B cell (primary cell): ENCODE measurements around the gene ELFN2. TPM values are rescaled to one million over a fixed set of nuclear protein-coding genes. Genes with fewer than 3 reads are reported as not detected.

Experiments
- ATAC-seq: fragments of 200-7000 bp; cut with Tn5 transposase; one replicate; pipeline ENCODE4 v1.10.0; 2021; ENCODE audit warnings: low read depth, mild to moderate bottlenecking, moderate number of reproducible peaks, moderate library complexity
- CTCF ChIA-PET: fragments of 350-600 bp; sonication (Branson Sonifier 250); formaldehyde crosslinking; loops from one replicate; lab custom pipeline; 2021; ENCODE audit warnings: antibody characterized with exemption, inconsistent platforms; lab: Charles Lee
- POLR2A ChIA-PET: fragments of 350-600 bp; sonication (Branson Sonifier 250); formaldehyde crosslinking; loops from one replicate; lab custom pipeline; 2021; ENCODE audit warnings: antibody characterized with exemption; lab: Charles Lee
- DNase-seq: peaks from one replicate; pipeline ENCODE4 v3.0.0; 2013
- H2AFZ ChIP-seq: 2 replicates; pipeline ENCODE4 v1.6.1; 2012; ENCODE audit warnings: mild to moderate bottlenecking, low read depth, low read length; ENCODE audit not compliant: insufficient read depth, poor library complexity, severe bottlenecking
- H3K27ac ChIP-seq, 2 donors: 1 replicate in 1 of 2; 2 replicates in 1 of 2; pipeline ENCODE4 v1.5.1; 2012 to 2013; ENCODE audit warnings: low read length in 2 of 2, mild to moderate bottlenecking in 2 of 2, moderate library complexity in 1 of 2
- H3K27me3 ChIP-seq, 4 experiments: fragments of 200-600 bp in 1 of 4; sonication (generic) in 1 of 4; replicated peaks in 1 of 4; 1 replicate in 2 of 4; 2 replicates in 2 of 4; pipeline versions ENCODE4 v1.6.1 to v1.7.0; 2013 to 2016; ENCODE audit warnings: low read length in 3 of 4, mild to moderate bottlenecking in 2 of 4, mixed read lengths in 1 of 4, moderate library complexity in 1 of 4; ENCODE audit not compliant: insufficient read depth in 4 of 4, control insufficient read depth in 3 of 4; ENCODE audit errors: control extremely low read depth in 1 of 4
- H3K36me3 ChIP-seq, 2 experiments: replicated peaks in 1 of 2; 1 replicate in 1 of 2; 2 replicates in 1 of 2; pipeline versions ENCODE4 v1.6.1 to v1.7.1; 2013; ENCODE audit warnings: low read length in 1 of 2; ENCODE audit not compliant: insufficient read depth in 2 of 2, control insufficient read depth in 1 of 2; ENCODE audit errors: control extremely low read depth in 1 of 2, extremely low read depth in 1 of 2
- H3K4me1 ChIP-seq, 2 donors: fragments of 200-600 bp in 1 of 2; sonication (generic) in 1 of 2; 1 replicate in 1 of 2; 2 replicates in 1 of 2; pipeline versions ENCODE4 v1.5.1 to v1.6.1; 2013 to 2017; ENCODE audit warnings: low read length in 2 of 2; ENCODE audit not compliant: control insufficient read depth in 2 of 2, insufficient read depth in 2 of 2
- H3K4me2 ChIP-seq: replicated peaks from 2 replicates; pipeline ENCODE3; 2012; ENCODE audit warnings: mild to moderate bottlenecking, low read depth, low read length; ENCODE audit not compliant: poor library complexity, severe bottlenecking
- H3K4me3 ChIP-seq, 5 experiments: fragments of 200-600 bp in 1 of 5; sonication (generic) in 1 of 5; 1 replicate in 3 of 5; 2 replicates in 2 of 5; pipeline versions ENCODE4 v1.5.1 to v1.7.0; 2011 to 2016; ENCODE audit warnings: low read length in 4 of 5, mild to moderate bottlenecking in 4 of 5, low read depth in 2 of 5, control low read depth in 1 of 5, moderate library complexity in 1 of 5; ENCODE audit not compliant: insufficient read depth in 1 of 5; ENCODE audit errors: control extremely low read depth in 1 of 5, extremely low read depth in 1 of 5
- H3K79me2 ChIP-seq: fragments of 200-600 bp; sonication (generic); one replicate; pipeline ENCODE4 v1.6.0; 2016; ENCODE audit warnings: low read length; ENCODE audit not compliant: control insufficient read depth, insufficient read depth
- H3K9ac ChIP-seq: fragments of 200-600 bp; sonication (generic); 2 replicates; pipeline ENCODE4 v1.6.1; 2017; ENCODE audit warnings: mild to moderate bottlenecking, low read length, moderate library complexity
- H3K9me3 ChIP-seq, 3 donors: one replicate each; pipeline versions ENCODE4 v1.6.1 to v1.7.1; 2013; ENCODE audit warnings: low read length in 2 of 3; ENCODE audit not compliant: control insufficient read depth in 2 of 3, insufficient read depth in 1 of 3; ENCODE audit errors: control extremely low read depth in 1 of 3
- H4K20me1 ChIP-seq: 2 replicates; pipeline ENCODE4 v1.6.0; 2012; ENCODE audit warnings: mild to moderate bottlenecking, low read length; ENCODE audit not compliant: insufficient read depth, control insufficient read depth, poor library complexity, severe bottlenecking
- H3K27ac Mint-ChIP-seq: one replicate; pipeline ENCODE4 v1.8.0; 2021; ENCODE audit warnings: mixed read lengths
- H3K27me3 Mint-ChIP-seq: one replicate; pipeline ENCODE4 v1.8.0; 2021; ENCODE audit warnings: mixed read lengths
- H3K4me1 Mint-ChIP-seq: one replicate; pipeline ENCODE4 v1.8.0; 2021; ENCODE audit warnings: mixed read lengths
- H3K4me3 Mint-ChIP-seq: one replicate; pipeline ENCODE4 v1.8.0; 2021; ENCODE audit warnings: mixed read lengths
- H3K9me3 Mint-ChIP-seq: one replicate; pipeline ENCODE4 v1.8.0; 2022; ENCODE audit warnings: mixed read lengths; ENCODE audit not compliant: insufficient read depth
- CTCF ChIP-seq: fragments of 200-600 bp; IDR thresholded peaks from one replicate; pipeline ENCODE4 v1.8.0; 2022; ENCODE audit warnings: antibody characterized with exemption, mild to moderate bottlenecking
- EZH2 ChIP-seq: IDR thresholded peaks from 2 replicates; pipeline ENCODE4 v1.6.1; 2012; ENCODE audit warnings: borderline replicate concordance, low read depth, mild to moderate bottlenecking, moderate library complexity, low read length; ENCODE audit not compliant: insufficient read depth, poor library complexity, severe bottlenecking
- WGBS: methylation state at CpG from one replicate; pipeline ENCODE4 v1.1.5; 2013; ENCODE audit warnings: missing lambda C conversion rate; ENCODE audit not compliant: insufficient coverage; 5-methylcytosine and 5-hydroxymethylcytosine counted together
- intact Hi-C: fragments of 100-400 bp; cut with micrococcal nuclease; formaldehyde crosslinking; loops from one replicate; pipeline ENCODE4 v1.10.0; 2022
- polyA plus RNA-seq: library from polyadenylated mRNA; depleted of rRNA; stranded (reverse); fragments of >200 nt; gene quantifications from 2 replicates; pipeline ENCODE4 v1.2.3, GENCODE V29; 2012
- total RNA-seq, 2 donors: library from RNA; stranded (reverse); fragments of 120-200 nt in 1 of 2; gene quantifications; 1 replicate in 1 of 2; 2 replicates in 1 of 2; pipeline versions ENCODE4 v1.2.3 to v1.2.4, GENCODE V29; 2013 to 2022

The ELFN2 gene
- total and polyA plus RNA-seq, 2 donors (not counting 1 experiment from before 2014, with no cell fraction given), result 0.07 to 0.12 TPM

DNA sequence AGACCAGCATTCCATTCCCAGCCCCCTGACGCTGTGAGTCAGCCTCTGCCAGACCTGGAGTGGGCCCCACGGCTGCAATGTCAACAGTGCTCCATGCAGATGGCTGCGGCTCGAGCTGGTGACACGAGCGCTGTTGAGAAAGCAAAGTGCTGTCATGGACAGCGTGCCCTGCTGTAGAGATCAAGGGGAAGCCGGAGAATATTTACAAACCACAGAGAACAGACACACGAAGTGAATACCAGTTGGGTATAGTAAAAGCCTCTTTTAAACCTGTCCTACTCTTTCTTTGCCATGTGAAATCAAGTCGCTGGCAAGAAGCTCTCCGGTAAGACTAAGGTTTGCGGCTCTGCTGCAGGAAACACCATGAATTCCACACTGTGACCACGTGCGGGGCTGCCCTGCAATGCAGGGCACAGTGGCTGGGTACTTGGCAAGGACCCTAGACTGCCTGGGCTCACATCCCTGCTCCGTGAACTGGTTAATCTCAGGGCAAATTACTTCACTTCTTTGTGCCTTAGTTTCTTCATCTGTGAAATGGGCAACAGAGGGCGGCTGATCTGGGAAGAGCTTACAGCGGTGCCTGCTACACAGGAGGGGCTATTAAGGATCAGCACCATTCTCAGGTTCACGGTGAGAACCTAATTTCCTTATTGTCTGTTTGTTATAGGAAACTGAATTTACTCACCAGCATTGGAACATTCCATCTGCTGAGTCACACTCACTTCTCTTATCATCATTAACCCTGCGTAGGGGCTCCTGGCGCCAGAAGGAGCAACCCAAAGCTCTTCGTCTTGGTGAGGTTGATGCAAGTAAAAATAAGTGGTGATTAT lies 27.8 kb upstream of the ELFN2 start:
- Histone ChIP-seq H2AFZ (no peak overlapping the region), H3K27ac (no peak overlapping the region), H3K9me3 (no peaks in the 10 kb centered on the region), H3K79me2 (no peaks in the 10 kb centered on the region), H3K4me2 (no peak overlapping the region), H3K27me3 (peaks cover 0 to 4% (median 0%) of the 10 kb centered on the region in 4 experiments), H3K4me1 (no peaks in the 10 kb centered on the region), H4K20me1 (no peaks in the 10 kb centered on the region), H3K36me3 (peaks cover 1 to 4% of the 10 kb centered on the region in 2 experiments), H3K4me3 (no peak overlapping the region), H3K9ac (no peak overlapping the region)
- CTCF ChIA-PET, result interaction anchor here (1.1 to 5.2 kb wide), 3 partner anchors 138 to 196 kb away, joined by 3 to 62 read pairs (median 14); no protein-coding TSS in a partner anchor
- Mint-ChIP-seq H3K27ac (no peak overlapping the region), H3K4me1 (no peaks in the 10 kb centered on the region), H3K27me3 (no peaks in the 10 kb centered on the region), H3K9me3 (no peaks in the 10 kb centered on the region), H3K4me3 (no peak overlapping the region)
- WGBS, result 89% methylated on average over 9 of the region's 21 CpGs
- intact Hi-C loops, result no loop called here
- POLR2A ChIA-PET, result no interaction called here
- TF ChIP-seq EZH2 (no peak), CTCF (no peak)
- no peak for DNase-seq
- no peak for ATAC-seq

- intact Hi-C loops, result no loop called here
These were observed 26.4 kb upstream of the ELFN2 start for GRCh38 chr22:37453696-37454095.

More at GRCh38 chr22:37453696-37454095, 26.4 kb upstream of the ELFN2 start:
- H2AFZ ChIP-seq, result no peak overlapping the region
- no peaks in the 10 kb centered on the region for H3K79me2 ChIP-seq
- no peak for ATAC-seq
- no peak for TF ChIP-seq CTCF
- no peaks in the 10 kb centered on the region for H3K4me1 ChIP-seq
- Mint-ChIP-seq H3K9me3 (no peaks in the 10 kb centered on the region), H3K27ac (no peak overlapping the region), H3K4me1 (no peaks in the 10 kb centered on the region), H3K27me3 (no peaks in the 10 kb centered on the region), H3K4me3 (no peak overlapping the region)
- H3K4me2 ChIP-seq, result no peak overlapping the region
- H3K9me3 ChIP-seq, result no peaks in the 10 kb centered on the region
- H4K20me1 ChIP-seq, result no peaks in the 10 kb centered on the region
- ChIA-PET POLR2A (no interaction called here), CTCF (interaction anchor here (1.8 to 2.9 kb wide), 2 partner anchors 11 to 186 kb away, joined by 7 to 14 read pairs; no protein-coding TSS in a partner anchor)
- peaks cover 0 to 13% (median 3%) of the 10 kb centered on the region in 4 experiments for H3K27me3 ChIP-seq
- whole genome bisulfite sequencing, result 97% methylated on average over 7 of the region's 7 CpGs
- H3K9ac ChIP-seq, result no peak overlapping the region
- no peak for DNase-seq
- no peak overlapping the region for H3K27ac ChIP-seq
- peaks cover 0 to 4% of the 10 kb centered on the region in 2 experiments for H3K36me3 ChIP-seq
- no peak overlapping the region for H3K4me3 ChIP-seq
